HEK293 (cell line): ENCODE results near the gene JPH3.
"Not testable (repeated sequence)": the region's sequence is repeated elsewhere in the genome, so short reads cannot be mapped to it uniquely, and the experiment has no call there.

Experiments
- CTCF ChIA-PET: fragments of 350-600 bp; formaldehyde crosslinking; extraction: SDS; loops from one replicate; lab custom pipeline; 2021; ENCODE audit warnings: antibody characterized with exemption; lab: Yijun Ruan, JAX
- POLR2A ChIA-PET: fragments of 300-600 bp; formaldehyde crosslinking; extraction: SDS; loops from one replicate; lab custom pipeline; 2020; ENCODE audit warnings: antibody characterized with exemption, inconsistent platforms; lab: Yijun Ruan, JAX
- H3K27ac ChIP-seq: fragments of 200-500 bp; sonication (Bioruptor generic); 2 replicates; pipeline ENCODE4 v1.5.1; 2014; ENCODE audit warnings: low read depth, low read length, control low read depth, inconsistent platforms; ENCODE audit errors: extremely low read depth
- H3K36me3 ChIP-seq, 2 experiments: fragments of 200-500 bp in 1 of 2; sonication (Bioruptor generic) in 1 of 2; 1 replicate in 1 of 2; 2 replicates in 1 of 2; pipeline ENCODE4 v1.5.1; 2014 to 2017; ENCODE audit warnings: inconsistent platforms in 2 of 2, low read length in 2 of 2; ENCODE audit not compliant: control insufficient read depth in 2 of 2, insufficient read depth in 1 of 2
- H3K4me1 ChIP-seq: fragments of 200-500 bp; sonication (Bioruptor generic); 2 replicates; pipeline ENCODE4 v1.5.1; 2014; ENCODE audit warnings: mild to moderate bottlenecking, low read length, inconsistent platforms; ENCODE audit not compliant: control insufficient read depth, insufficient read depth
- H3K4me3 ChIP-seq: 2 replicates; pipeline ENCODE4 v1.5.1; 2011; ENCODE audit warnings: low read depth, mild to moderate bottlenecking, control low read depth, low read length, moderate library complexity
- H3K9me3 ChIP-seq: fragments of 200-500 bp; sonication (Bioruptor generic); 2 replicates; pipeline ENCODE4 v1.5.1; 2014; ENCODE audit warnings: low read depth, low read length, inconsistent platforms; ENCODE audit not compliant: control insufficient read depth, insufficient read depth
- BCL11A ChIP-seq: fragments of 450-650 bp; formaldehyde crosslinking; IDR thresholded peaks from 2 replicates; pipeline ENCODE4 v1.5.1; 2016; ENCODE audit warnings: low read depth, missing biosample characterization, missing genetic modification characterization
- HOXA7 ChIP-seq: sonication (generic); formaldehyde crosslinking; IDR thresholded peaks from 2 replicates; pipeline ENCODE4 v1.8.1; 2022; ENCODE audit warnings: missing genetic modification reagents, borderline replicate concordance
- KLF1 ChIP-seq: fragments of 450-650 bp; formaldehyde crosslinking; IDR thresholded peaks from 2 replicates; pipeline ENCODE4 v1.5.1; 2016; ENCODE audit warnings: missing biosample characterization, missing genetic modification characterization
- MYNN ChIP-seq: fragments of 450-650 bp; formaldehyde crosslinking; IDR thresholded peaks from 2 replicates; pipeline ENCODE4 v1.5.1; 2016; ENCODE audit warnings: missing biosample characterization, missing genetic modification characterization, borderline replicate concordance
- TRIM28 ChIP-seq: IDR thresholded peaks from 2 replicates; pipeline ENCODE4 v1.6.1; 2011; ENCODE audit warnings: low read length, control low read depth, borderline replicate concordance
- ZEB2 ChIP-seq: fragments of 450-650 bp; formaldehyde crosslinking; IDR thresholded peaks from 2 replicates; pipeline ENCODE4 v1.5.1; 2016; ENCODE audit warnings: missing biosample characterization, missing genetic modification characterization
- ZNF138 ChIP-seq: fragments of 450-650 bp; formaldehyde crosslinking; IDR thresholded peaks from 2 replicates; pipeline ENCODE4 v1.5.1; 2016; ENCODE audit warnings: missing biosample characterization, missing genetic modification characterization, borderline replicate concordance
- ZNF214 ChIP-seq: fragments of 450-650 bp; formaldehyde crosslinking; IDR thresholded peaks from 2 replicates; pipeline ENCODE4 v1.5.1; 2017; ENCODE audit warnings: missing biosample characterization, mild to moderate bottlenecking, missing genetic modification characterization, borderline replicate concordance
- ZNF248 ChIP-seq: fragments of 450-650 bp; formaldehyde crosslinking; IDR thresholded peaks from 2 replicates; pipeline ENCODE4 v1.5.1; 2017; ENCODE audit warnings: missing biosample characterization, missing genetic modification characterization
- ZNF292 ChIP-seq: fragments of 450-650 bp; formaldehyde crosslinking; IDR thresholded peaks from 2 replicates; pipeline ENCODE4 v1.5.1; 2016; ENCODE audit warnings: low read depth, missing biosample characterization, missing genetic modification characterization, borderline replicate concordance
- ZNF311 ChIP-seq: fragments of 450-650 bp; formaldehyde crosslinking; IDR thresholded peaks from 2 replicates; pipeline ENCODE4 v1.5.1; 2017; ENCODE audit warnings: missing biosample characterization, missing genetic modification characterization, borderline replicate concordance
- ZNF433 ChIP-seq: fragments of 450-650 bp; formaldehyde crosslinking; IDR thresholded peaks from 2 replicates; pipeline ENCODE4 v1.5.1; 2016; ENCODE audit warnings: missing biosample characterization, missing genetic modification characterization, low read depth
- ZNF629 ChIP-seq: fragments of 450-650 bp; formaldehyde crosslinking; IDR thresholded peaks from 2 replicates; pipeline ENCODE4 v1.5.1; 2017; ENCODE audit warnings: missing biosample characterization, missing genetic modification characterization
- ZNF776 ChIP-seq: fragments of 450-650 bp; formaldehyde crosslinking; IDR thresholded peaks from 2 replicates; pipeline ENCODE4 v1.5.0; 2017; ENCODE audit warnings: missing biosample characterization, missing genetic modification characterization, borderline replicate concordance
- TF ChIP-seq, protein P1 (sequence below): fragments of 450-650 bp; formaldehyde crosslinking; IDR thresholded peaks from 2 replicates; pipeline ENCODE4 v1.5.1; 2016; ENCODE audit warnings: missing biosample characterization, missing genetic modification characterization

Gene JPH3

DNA sequence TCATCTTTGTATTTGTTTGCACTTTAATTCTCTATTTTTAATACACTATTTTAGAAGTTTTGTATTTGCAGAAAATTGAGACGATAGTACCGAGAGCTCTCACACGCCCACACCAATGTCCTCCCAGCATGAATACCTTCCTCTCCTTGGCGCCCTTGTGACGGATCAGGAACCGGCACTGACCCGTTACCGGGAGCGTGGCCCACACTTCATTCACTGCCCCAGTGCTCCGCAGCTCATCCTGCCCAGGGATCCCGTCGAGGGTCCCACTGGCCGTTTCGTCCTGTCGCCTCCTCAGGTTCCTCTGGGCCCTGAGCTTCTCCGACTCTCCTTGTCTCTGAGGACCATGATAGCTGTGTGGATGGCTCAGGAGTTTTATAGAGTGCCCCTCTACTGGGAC lies 112.9 kb downstream of the JPH3 start (continued):
- TF ChIP-seq ZNF776 (tag by site-specific recombination) (no peak), TRIM28 (no peak), ZEB2 (no peak), ZNF214 (tag by site-specific recombination) (no peak), ZNF433 (tag by site-specific recombination) (no peak)

DNA sequence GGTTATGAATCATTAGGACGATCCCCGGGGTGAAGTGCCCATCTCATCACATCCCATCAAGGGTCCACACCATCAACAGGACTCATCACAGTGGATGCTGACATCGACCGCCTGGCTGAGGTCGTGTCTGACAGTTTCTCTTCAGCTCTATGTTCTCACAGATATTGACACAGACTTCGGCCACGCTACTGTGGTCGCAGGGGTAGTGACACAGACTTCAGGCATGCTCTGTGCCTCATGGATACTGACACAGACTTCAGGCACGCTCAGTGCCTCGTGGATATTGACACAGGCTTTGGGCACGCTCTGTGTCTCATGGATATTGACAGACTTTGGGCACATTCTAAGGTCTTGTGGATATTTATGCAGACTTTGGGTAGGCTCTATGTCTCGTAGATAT lies 113.3 kb downstream of the JPH3 start:
- H3K4me3 ChIP-seq = no peak overlapping the region
- TF ChIP-seq, protein P1, sequence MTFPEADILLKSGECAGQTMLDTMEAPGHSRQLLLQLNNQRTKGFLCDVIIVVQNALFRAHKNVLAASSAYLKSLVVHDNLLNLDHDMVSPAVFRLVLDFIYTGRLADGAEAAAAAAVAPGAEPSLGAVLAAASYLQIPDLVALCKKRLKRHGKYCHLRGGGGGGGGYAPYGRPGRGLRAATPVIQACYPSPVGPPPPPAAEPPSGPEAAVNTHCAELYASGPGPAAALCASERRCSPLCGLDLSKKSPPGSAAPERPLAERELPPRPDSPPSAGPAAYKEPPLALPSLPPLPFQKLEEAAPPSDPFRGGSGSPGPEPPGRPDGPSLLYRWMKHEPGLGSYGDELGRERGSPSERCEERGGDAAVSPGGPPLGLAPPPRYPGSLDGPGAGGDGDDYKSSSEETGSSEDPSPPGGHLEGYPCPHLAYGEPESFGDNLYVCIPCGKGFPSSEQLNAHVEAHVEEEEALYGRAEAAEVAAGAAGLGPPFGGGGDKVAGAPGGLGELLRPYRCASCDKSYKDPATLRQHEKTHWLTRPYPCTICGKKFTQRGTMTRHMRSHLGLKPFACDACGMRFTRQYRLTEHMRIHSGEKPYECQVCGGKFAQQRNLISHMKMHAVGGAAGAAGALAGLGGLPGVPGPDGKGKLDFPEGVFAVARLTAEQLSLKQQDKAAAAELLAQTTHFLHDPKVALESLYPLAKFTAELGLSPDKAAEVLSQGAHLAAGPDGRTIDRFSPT (tag by site-specific recombination) = no peak
- TF ChIP-seq MYNN (tag by site-specific recombination) = no peak
- ChIA-PET POLR2A (no interaction called here), CTCF (interaction anchor here (1.0 to 1.9 kb wide), 2 partner anchors 11 to 13 kb away, joined by 4 read pairs; no protein-coding TSS in a partner anchor)
- no peak overlapping the region for H3K27ac ChIP-seq
- H3K4me1 ChIP-seq = no peaks in the 10 kb centered on the region
- H3K36me3 ChIP-seq = peaks cover 0 to 64% of the 10 kb centered on the region in 2 experiments; a peak in 2 of 3 replicates
- H3K9me3 ChIP-seq = no peaks in the 10 kb centered on the region

- H3K4me3 ChIP-seq, H3K9me3 ChIP-seq, H3K27ac ChIP-seq, CTCF ChIA-PET, H3K4me1 ChIP-seq, POLR2A ChIA-PET: not testable (repeated sequence)
- H3K36me3 ChIP-seq = peaks cover 0 to 64% of the 10 kb centered on the region in 2 experiments; a peak in 2 of 3 replicates
- TF ChIP-seq KLF1 (tag by site-specific recombination) = peak; percentile 99
- TF ChIP-seq, all 188 proteins: peak for 1; not testable (repeated sequence) for 187
Observed at GRCh38 chr16:87718831-87719230, 116.5 kb downstream of the JPH3 start.

GRCh38 chr16:87720446-87720845 lies 118.1 kb downstream of the JPH3 start:
- Histone ChIP-seq H3K36me3 (peaks cover 0 to 50% of the 10 kb centered on the region in 2 experiments; a peak in 2 of 3 replicates), H3K4me1 (peaks cover 4% of the 10 kb centered on the region), H3K9me3 (no peaks in the 10 kb centered on the region), H3K4me3 (no peak overlapping the region), H3K27ac (no peak overlapping the region)
- TF ChIP-seq ZNF311 (tag by site-specific recombination) (no peak), ZNF292 (tag by site-specific recombination) (no peak), ZNF138 (tag by site-specific recombination) (no peak), ZNF629 (tag by site-specific recombination) (no peak), HOXA7 (CRISPR knock-in tag) (no peak), BCL11A (no peak), ZNF248 (no peak)
- POLR2A ChIA-PET = no interaction called here
- CTCF ChIA-PET = interaction anchor here (0.7 kb wide), 1 partner anchor 49 kb away, joined by 4 read pairs; no protein-coding TSS in a partner anchor
